Liver (tissue), 3 donors: Measurements from ENCODE around the gene CCNY.

Source experiments
- ATF3 ChIP-seq: IDR thresholded peaks from 2 replicates; pipeline ENCODE4 v1.6.1; 2016; ENCODE audit warnings: antibody characterized with exemption
- CTCF ChIP-seq: fragments of 150-350 bp; IDR thresholded peaks from 2 replicates; pipeline ENCODE4 v1.5.1; 2017; ENCODE audit warnings: improper control_type of control experiment, low read depth, low read length; ENCODE audit not compliant: missing input control
- EGR1 ChIP-seq, 2 donors: IDR thresholded peaks; 2 replicates each; pipeline ENCODE4 v1.6.1; 2016 to 2018; ENCODE audit warnings: antibody characterized with exemption in 2 of 2, low read depth in 2 of 2
- FOXA1 ChIP-seq: IDR thresholded peaks from 2 replicates; pipeline ENCODE4 v1.6.1; 2016; ENCODE audit warnings: antibody characterized with exemption
- NR2F2 ChIP-seq: IDR thresholded peaks from 2 replicates; pipeline ENCODE4 v1.6.1; 2016; ENCODE audit warnings: antibody characterized with exemption
- REST ChIP-seq: IDR thresholded peaks from 2 replicates; pipeline ENCODE4 v1.6.1; 2016; ENCODE audit warnings: antibody characterized with exemption, mild to moderate bottlenecking
- TAF1 ChIP-seq: conservative IDR thresholded peaks from 2 replicates; pipeline ENCODE4 v1.6.1; 2016; ENCODE audit warnings: antibody characterized with exemption, mild to moderate bottlenecking
- YY1 ChIP-seq: IDR thresholded peaks from 2 replicates; pipeline ENCODE4 v1.6.1; 2016; ENCODE audit warnings: antibody characterized with exemption, mild to moderate bottlenecking
- TF ChIP-seq, protein P1 (sequence below): IDR thresholded peaks from 2 replicates; pipeline ENCODE4 v1.6.1; 2016; ENCODE audit warnings: antibody characterized with exemption
- donor health status: healthy.
- donor health status: healthy.

DNA sequence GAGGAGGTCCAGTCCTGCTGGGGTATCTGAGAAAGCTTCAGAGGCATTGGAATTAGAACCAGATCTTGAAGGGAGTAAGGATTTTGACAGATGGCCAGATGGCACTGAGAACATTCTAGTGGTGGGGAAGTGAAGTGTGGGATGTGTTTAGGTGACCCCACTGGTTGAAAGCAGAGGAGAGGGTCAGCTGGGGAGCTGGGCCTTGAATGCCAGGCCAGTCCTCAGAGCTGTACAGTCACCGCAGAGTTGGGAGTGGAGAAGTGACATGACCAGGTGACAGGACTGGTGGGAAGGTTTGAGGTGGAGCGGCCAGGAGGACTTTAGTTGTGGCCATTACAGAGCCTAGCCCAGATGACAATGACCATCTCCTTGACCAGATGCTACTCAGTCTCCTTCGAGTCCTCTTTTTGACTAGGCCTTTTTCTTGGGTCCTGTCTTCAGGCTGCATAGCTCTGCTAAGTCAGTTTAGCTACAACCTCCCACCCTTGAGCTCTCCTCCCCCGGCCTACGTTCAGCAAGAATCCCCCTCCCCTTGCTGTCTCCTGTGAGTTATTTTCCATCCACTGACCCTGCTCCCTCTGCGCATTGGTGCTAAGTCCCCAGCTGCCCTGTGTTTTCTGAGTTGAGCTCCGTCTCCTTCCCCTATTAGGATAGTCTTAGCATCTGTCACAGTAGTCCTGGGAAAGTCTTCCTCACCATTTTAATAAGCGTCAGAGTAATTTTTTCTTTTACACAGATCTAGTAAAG lies 56.3 kb downstream of the CCNY start:
- no peak for TF ChIP-seq CTCF
- TF ChIP-seq FOXA1 = no peak
- TF ChIP-seq, protein P1, sequence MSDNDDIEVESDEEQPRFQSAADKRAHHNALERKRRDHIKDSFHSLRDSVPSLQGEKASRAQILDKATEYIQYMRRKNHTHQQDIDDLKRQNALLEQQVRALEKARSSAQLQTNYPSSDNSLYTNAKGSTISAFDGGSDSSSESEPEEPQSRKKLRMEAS = no peak
- no peak for TF ChIP-seq NR2F2
- TF ChIP-seq ATF3 = no peak
- TF ChIP-seq EGR1 (IDR thresholded peaks at IDR 0.05; ENCODE audit: low read depth in 2 of 2) = no peak
- no peak for TF ChIP-seq YY1
- TF ChIP-seq REST = no peak
- no peak for TF ChIP-seq TAF1
